SK-N-SH (cell line): Measurements from ENCODE around the gene RESF1.

Experiments
- CHD2 ChIP-seq: fragments of 150-350 bp; IDR thresholded peaks from 2 replicates; pipeline ENCODE4 v1.6.1; 2018; ENCODE audit warnings: low read length; ENCODE audit not compliant: partially characterized antibody
- CTCF ChIP-seq: fragments of 200-600 bp; sonication (generic); IDR thresholded peaks from 2 replicates; pipeline ENCODE4 v1.6.1; 2017; ENCODE audit warnings: antibody characterized with exemption, mild to moderate bottlenecking, moderate library complexity
- EP300 ChIP-seq, 2 experiments: IDR thresholded peaks; 2 replicates each; pipeline versions ENCODE4 v1.4.0 to v1.6.1; 2012; ENCODE audit warnings: borderline replicate concordance in 1 of 2, low read depth in 1 of 2, low read length in 1 of 2
- FOSL2 ChIP-seq: IDR thresholded peaks from 2 replicates; pipeline ENCODE4 v1.4.0; 2012; ENCODE audit warnings: low read depth, mild to moderate bottlenecking, moderate library complexity, borderline replicate concordance
- FOXJ3 ChIP-seq: sonication (generic); formaldehyde crosslinking; IDR thresholded peaks from 2 replicates; pipeline ENCODE4 v1.5.1; 2020; ENCODE audit warnings: mild to moderate bottlenecking, missing genetic modification reagents
- NFIC ChIP-seq: IDR thresholded peaks from 2 replicates; pipeline ENCODE4 v1.4.0; 2012; ENCODE audit warnings: borderline replicate concordance
- POLR2AphosphoS5 ChIP-seq: IDR thresholded peaks from 2 replicates; pipeline ENCODE4 v1.6.1; 2012; ENCODE audit warnings: low read depth, low read length
- SIN3A ChIP-seq: IDR thresholded peaks from 2 replicates; pipeline ENCODE4 v1.6.1; 2012; ENCODE audit warnings: low read depth, mild to moderate bottlenecking, low read length, moderate library complexity, borderline replicate concordance
- TAF1 ChIP-seq: IDR thresholded peaks from 2 replicates; pipeline ENCODE4 v1.6.1; 2012; ENCODE audit warnings: low read depth, mild to moderate bottlenecking, low read length, moderate library complexity, borderline replicate concordance
- USF2 ChIP-seq: fragments of 150-350 bp; IDR thresholded peaks from 2 replicates; pipeline ENCODE4 v1.6.1; 2017; ENCODE audit warnings: antibody characterized with exemption, low read length, low read depth, borderline replicate concordance
- YY1 ChIP-seq: IDR thresholded peaks from 2 replicates; pipeline ENCODE4 v1.4.0; 2012; ENCODE audit warnings: low read depth, mild to moderate bottlenecking

- TF ChIP-seq NFIC (no peak), CHD2 (no peak), USF2 (no peak), CTCF (no peak), POLR2AphosphoS5 (no peak), TAF1 (no peak), YY1 (no peak), SIN3A (no peak), FOXJ3 (CRISPR knock-in tag) (no peak), EP300 (IDR thresholded peaks at IDR 0.05; ENCODE audit: borderline replicate concordance in 1 of 2, low read depth in 1 of 2, low read length in 1 of 2) (no peak), FOSL2 (no peak)
These were observed 1.9 kb downstream of the RESF1 start for GRCh38 chr12:31961137-31961536.
